Esophagus (tissue), 2 donors: Measurements from ENCODE around the gene GRPEL1. TPM values are rescaled to one million over a fixed set of nuclear protein-coding genes. Genes with fewer than 3 reads are reported as not detected.

Experiments
- H3K27ac ChIP-seq, 2 donors: one replicate each; pipeline ENCODE4 v1.5.1; 2013; ENCODE audit warnings: low read depth in 2 of 2, mild to moderate bottlenecking in 2 of 2, inconsistent platforms in 1 of 2, low read length in 1 of 2, moderate library complexity in 1 of 2
- H3K27me3 ChIP-seq, 2 donors: one replicate each; pipeline ENCODE4 v1.6.1; 2013; ENCODE audit warnings: low read length in 2 of 2, control low read depth in 1 of 2, mild to moderate bottlenecking in 1 of 2; ENCODE audit not compliant: insufficient read depth in 2 of 2, control insufficient read depth in 1 of 2
- H3K36me3 ChIP-seq, 2 donors: one replicate each; pipeline ENCODE4 v1.6.1; 2013; ENCODE audit warnings: low read length in 1 of 2; ENCODE audit not compliant: control insufficient read depth in 2 of 2, insufficient read depth in 2 of 2
- H3K4me1 ChIP-seq, 2 donors: one replicate each; pipeline ENCODE4 v1.6.1; 2013; ENCODE audit warnings: low read length in 1 of 2; ENCODE audit not compliant: control insufficient read depth in 2 of 2, insufficient read depth in 2 of 2
- H3K4me3 ChIP-seq, 2 donors: one replicate each; pipeline ENCODE4 v1.5.1; 2013; ENCODE audit warnings: low read length in 2 of 2, mild to moderate bottlenecking in 2 of 2, low read depth in 1 of 2, moderate library complexity in 1 of 2
- H3K9me3 ChIP-seq, 2 donors: one replicate each; pipeline ENCODE4 v1.6.1; 2013; ENCODE audit warnings: mild to moderate bottlenecking in 2 of 2, low read depth in 1 of 2, low read length in 1 of 2, moderate library complexity in 1 of 2; ENCODE audit not compliant: control insufficient read depth in 2 of 2, insufficient read depth in 1 of 2
- WGBS, 2 donors: extraction: QIAGEN DNeasy Blood & Tissue Kit; methylation state at CpG; one replicate each; pipeline ENCODE4 v1.1.7; 2013; 5-methylcytosine and 5-hydroxymethylcytosine counted together
- polyA plus RNA-seq, 2 donors: library from polyadenylated mRNA; stranded (reverse); fragments of 200-250 nt; gene quantifications; one replicate each; pipeline ENCODE4 v1.2.3, GENCODE V29; 2013
- donor health status: healthy with polysubstance abuse.
- donor health status: Bipolar disorder and iron deficiency.

Gene GRPEL1
- polyA plus RNA-seq, 2 donors: 21.7 to 37.8 TPM

- H3K4me3 ChIP-seq: no peak overlapping the region
- no peaks in the 10 kb centered on the region for H3K27me3 ChIP-seq
- H3K36me3 ChIP-seq: peaks cover 8 to 41% of the 10 kb centered on the region in 2 donors
- WGBS, 2 donors: 85 to 86% methylated on average over 35 of the region's 35 CpGs
- H3K4me1 ChIP-seq: peaks cover 0 to 14% of the 10 kb centered on the region in 2 donors
- H3K27ac ChIP-seq: no peak overlapping the region
- H3K9me3 ChIP-seq: no peaks in the 10 kb centered on the region
These were observed 36.1 kb downstream of the GRPEL1 start for GRCh38 chr4:7031558-7032449.

GRCh38 chr4:7030856-7031255, 37.0 kb downstream of the GRPEL1 start:
- no peak overlapping the region for H3K4me3 ChIP-seq
- H3K4me1 ChIP-seq: peaks cover 0 to 14% of the 10 kb centered on the region in 2 donors
- H3K27ac ChIP-seq: no peak overlapping the region
- no peaks in the 10 kb centered on the region for H3K27me3 ChIP-seq
- peaks cover 8 to 41% of the 10 kb centered on the region in 2 donors for H3K36me3 ChIP-seq
- no peaks in the 10 kb centered on the region for H3K9me3 ChIP-seq
- 93 to 94% methylated on average over 10 of the region's 10 CpGs for WGBS, 2 donors

- Histone ChIP-seq H3K36me3 (peaks cover 11 to 48% of the 10 kb centered on the region in 2 donors), H3K9me3 (no peaks in the 10 kb centered on the region), H3K27me3 (no peaks in the 10 kb centered on the region), H3K4me3 (no peak overlapping the region), H3K27ac (no peak overlapping the region), H3K4me1 (peaks cover 0 to 14% of the 10 kb centered on the region in 2 donors)
- 94% methylated on average over 10 of the region's 10 CpGs for WGBS, 2 donors
These were observed 37.9 kb downstream of the GRPEL1 start for GRCh38 chr4:7029921-7030320.

GRCh38 chr4:7029212-7029611, 38.7 kb downstream of the GRPEL1 start:
- H3K9me3 ChIP-seq: no peaks in the 10 kb centered on the region
- no peak overlapping the region for H3K4me3 ChIP-seq
- H3K27ac ChIP-seq: no peak overlapping the region
- H3K36me3 ChIP-seq: peaks cover 11 to 53% of the 10 kb centered on the region in 2 donors
- no peaks in the 10 kb centered on the region for H3K27me3 ChIP-seq
- peaks cover 0 to 8% of the 10 kb centered on the region in 2 donors for H3K4me1 ChIP-seq
- 82 to 83% methylated on average over 12 of the region's 12 CpGs for WGBS, 2 donors

GRCh38 chr4:7027913-7028312, 40.0 kb downstream of the GRPEL1 start:
- Histone ChIP-seq H3K27me3 (no peaks in the 10 kb centered on the region), H3K36me3 (peaks cover 11 to 54% of the 10 kb centered on the region in 2 donors)
- 86 to 90% methylated on average over 5 of the region's 5 CpGs for WGBS, 2 donors

GRCh38 chr4:7027284-7027683, 40.6 kb downstream of the GRPEL1 start:
- peaks cover 12 to 53% of the 10 kb centered on the region in 2 donors for H3K36me3 ChIP-seq
- H3K9me3 ChIP-seq: no peaks in the 10 kb centered on the region
- H3K27ac ChIP-seq: no peak overlapping the region
- no peak overlapping the region for H3K4me3 ChIP-seq
- no peaks in the 10 kb centered on the region for H3K27me3 ChIP-seq
- 95 to 97% methylated on average over 7 of the region's 7 CpGs for WGBS, 2 donors
- no peaks in the 10 kb centered on the region for H3K4me1 ChIP-seq

More at GRCh38 chr4:7027913-7028312, 40.0 kb downstream of the GRPEL1 start:
- Histone ChIP-seq H3K27ac (no peak overlapping the region), H3K4me1 (no peaks in the 10 kb centered on the region), H3K9me3 (no peaks in the 10 kb centered on the region), H3K4me3 (no peak overlapping the region)

- Histone ChIP-seq H3K27ac (no peak overlapping the region), H3K4me1 (no peaks in the 10 kb centered on the region), H3K36me3 (peaks cover 14 to 45% of the 10 kb centered on the region in 2 donors), H3K9me3 (no peaks in the 10 kb centered on the region), H3K4me3 (no peak overlapping the region), H3K27me3 (no peaks in the 10 kb centered on the region)
- WGBS, 2 donors: 91 to 95% methylated on average over 9 of the region's 9 CpGs
These were observed 41.8 kb downstream of the GRPEL1 start for GRCh38 chr4:7026107-7026506.

- Histone ChIP-seq H3K27ac (no peak overlapping the region), H3K9me3 (no peaks in the 10 kb centered on the region), H3K36me3 (peaks cover 7 to 43% of the 10 kb centered on the region in 2 donors), H3K4me3 (no peak overlapping the region), H3K4me1 (no peaks in the 10 kb centered on the region), H3K27me3 (no peaks in the 10 kb centered on the region)
- WGBS, 2 donors: 88 to 89% methylated on average over 28 of the region's 28 CpGs
These were observed 42.7 kb downstream of the GRPEL1 start for GRCh38 chr4:7025040-7025602.

- 91 to 96% methylated on average over 19 of the region's 19 CpGs for WGBS, 2 donors
- Histone ChIP-seq H3K27ac (no peak overlapping the region), H3K4me3 (no peak overlapping the region), H3K9me3 (no peaks in the 10 kb centered on the region), H3K27me3 (no peaks in the 10 kb centered on the region), H3K36me3 (peaks cover 6 to 37% of the 10 kb centered on the region in 2 donors), H3K4me1 (no peaks in the 10 kb centered on the region)
These were observed 43.5 kb downstream of the GRPEL1 start for GRCh38 chr4:7024336-7024890.
